ENCODE data around the gene CEP128. TPM values are rescaled to one million over a fixed set of nuclear protein-coding genes. Genes with fewer than 3 reads are reported as not detected.

CEP128 gene
- total RNA-seq, 1 experiment from 2014 or later, result 12.0 TPM

- no peak for TF ChIP-seq GABPB1 (CRISPR knock-in tag; IDR thresholded peaks at IDR 0.05)
- no peak for TF ChIP-seq KAT7 (CRISPR knock-in tag; IDR thresholded peaks at IDR 0.05; ENCODE audit: borderline replicate concordance)
- TF ChIP-seq ZNF219 (CRISPR knock-in tag; IDR thresholded peaks at IDR 0.05; ENCODE audit: borderline replicate concordance), result no peak
- no peak for TF ChIP-seq CREB1 (CRISPR knock-in tag; IDR thresholded peaks at IDR 0.05)
These were observed 40.3 kb downstream of the CEP128 start (continued) for GRCh38 chr14:80901260-80901659.

- Mint-ChIP-seq H3K36me3 (peaks cover 43% of the 10 kb centered on the region), H3K4me1 (no peaks in the 10 kb centered on the region), H3K4me3 (no peak overlapping the region), H3K9me3 (peaks cover 55% of the 10 kb centered on the region), H3K27ac (no peak overlapping the region), H3K27me3 (ENCODE audit: low read depth) (no peaks in the 10 kb centered on the region)
- TF ChIP-seq ZNF425 (CRISPR knock-in tag; conservative IDR thresholded peaks at IDR 0.05) (no peak), NR1H2 (CRISPR knock-in tag; IDR thresholded peaks at IDR 0.05) (no peak), MYBL2 (CRISPR knock-in tag; IDR thresholded peaks at IDR 0.05) (no peak), MXD4 (CRISPR knock-in tag; IDR thresholded peaks at IDR 0.05; ENCODE audit: borderline replicate concordance) (no peak), HMGXB4 (CRISPR knock-in tag; IDR thresholded peaks at IDR 0.05) (no peak)
- ChIA-PET CTCF (no interaction called here), POLR2A (no interaction called here)
- DNase-seq (ENCODE audit: low spot score) (no peak), ATAC-seq (no peak)
These were observed 68.9 kb downstream of the CEP128 start for GRCh38 chr14:80872645-80873044.

GRCh38 chr14:80868260-80868659 lies 73.3 kb downstream of the CEP128 start:
- H3K27me3 Mint-ChIP-seq (ENCODE audit: low read depth), result no peaks in the 10 kb centered on the region
- H3K9me3 Mint-ChIP-seq, result peaks cover 55% of the 10 kb centered on the region
- no peaks in the 10 kb centered on the region for H3K4me1 Mint-ChIP-seq
- H3K27ac Mint-ChIP-seq, result no peak overlapping the region
- DNase-seq (ENCODE audit: low spot score) (no peak), ATAC-seq (no peak)
- POLR2A ChIA-PET, result no interaction called here
- CTCF ChIA-PET, result no interaction called here
- H3K4me3 Mint-ChIP-seq, result no peak overlapping the region
- H3K36me3 Mint-ChIP-seq, result peaks cover 41% of the 10 kb centered on the region
- no peak for TF ChIP-seq CDX4 (CRISPR knock-in tag; IDR thresholded peaks at IDR 0.05; ENCODE audit: borderline replicate concordance)
- no peak for TF ChIP-seq FOXP4 (CRISPR knock-in tag; IDR thresholded peaks at IDR 0.05)
- TF ChIP-seq ZNF532 (CRISPR knock-in tag; IDR thresholded peaks at IDR 0.05; ENCODE audit: borderline replicate concordance), result no peak
- TF ChIP-seq ESRRA (CRISPR knock-in tag; IDR thresholded peaks at IDR 0.05; ENCODE audit: borderline replicate concordance), result no peak
- no peak for TF ChIP-seq ZMAT4 (CRISPR knock-in tag; IDR thresholded peaks at IDR 0.05)
- TF ChIP-seq MXD4 (CRISPR knock-in tag; IDR thresholded peaks at IDR 0.05; ENCODE audit: borderline replicate concordance), result no peak
- no peak for TF ChIP-seq GRHL2 (CRISPR knock-in tag; IDR thresholded peaks at IDR 0.05; ENCODE audit: insufficient replicate concordance, severe bottlenecking)
- TF ChIP-seq ATF2 (CRISPR knock-in tag; IDR thresholded peaks at IDR 0.05; ENCODE audit: borderline replicate concordance, low read depth), result no peak
- TF ChIP-seq PREB (CRISPR knock-in tag; IDR thresholded peaks at IDR 0.05; ENCODE audit: borderline replicate concordance), result no peak
- no peak for TF ChIP-seq CBFB (CRISPR knock-in tag; IDR thresholded peaks at IDR 0.05; ENCODE audit: low read depth)
- TF ChIP-seq NFYB (CRISPR knock-in tag; conservative IDR thresholded peaks at IDR 0.05; ENCODE audit: low read depth), result no peak

Measured in WTC11 (cell line).